T-helper 9 cell (primary cell): ENCODE results near the gene CLEC2B.

Experiments
- DNase-seq: peaks from one replicate; pipeline ENCODE4 v3.0.0-alpha.2; 2020

CLEC2B gene

GRCh38 chr12:9806714-9807113, 62.4 kb downstream of the CLEC2B start:
- DNase-seq, result no peak

DNA sequence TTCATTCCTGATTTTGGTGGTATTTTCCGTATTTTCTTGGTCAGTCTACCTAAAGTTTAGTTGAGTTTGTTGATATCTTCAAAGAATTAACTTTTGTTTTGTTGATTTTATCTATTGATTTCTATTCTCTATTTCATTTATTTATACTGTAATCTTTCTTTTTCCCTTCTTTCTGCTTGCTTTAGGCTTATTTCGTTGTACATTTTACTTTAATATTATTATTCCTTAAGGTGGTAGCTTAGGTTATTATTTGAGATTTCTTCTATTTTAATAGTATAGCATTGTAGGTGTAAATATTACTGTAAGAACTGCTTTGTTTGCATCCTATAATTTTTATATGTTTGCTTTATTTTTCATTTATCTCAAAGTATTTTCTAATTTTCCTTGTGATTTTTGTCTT, 63.3 kb downstream of the CLEC2B start:
- DNase-seq, result no peak
